PC-9 (cell line): Measurements from ENCODE around the gene USP2.

ENCODE experiments used
- EZH2 ChIP-seq: fragments of 200-600 bp; sonication (generic); IDR thresholded peaks from 2 replicates; pipeline ENCODE4 v1.8.0; 2017; ENCODE audit warnings: antibody characterized with exemption, low read depth
- TF ChIP-seq, protein P1 (sequence below): fragments of 200-600 bp; sonication (generic); conservative IDR thresholded peaks from 2 replicates; pipeline ENCODE4 v1.6.1; 2017; ENCODE audit warnings: mixed run types, antibody characterized with exemption, mild to moderate bottlenecking, moderate library complexity

DNA sequence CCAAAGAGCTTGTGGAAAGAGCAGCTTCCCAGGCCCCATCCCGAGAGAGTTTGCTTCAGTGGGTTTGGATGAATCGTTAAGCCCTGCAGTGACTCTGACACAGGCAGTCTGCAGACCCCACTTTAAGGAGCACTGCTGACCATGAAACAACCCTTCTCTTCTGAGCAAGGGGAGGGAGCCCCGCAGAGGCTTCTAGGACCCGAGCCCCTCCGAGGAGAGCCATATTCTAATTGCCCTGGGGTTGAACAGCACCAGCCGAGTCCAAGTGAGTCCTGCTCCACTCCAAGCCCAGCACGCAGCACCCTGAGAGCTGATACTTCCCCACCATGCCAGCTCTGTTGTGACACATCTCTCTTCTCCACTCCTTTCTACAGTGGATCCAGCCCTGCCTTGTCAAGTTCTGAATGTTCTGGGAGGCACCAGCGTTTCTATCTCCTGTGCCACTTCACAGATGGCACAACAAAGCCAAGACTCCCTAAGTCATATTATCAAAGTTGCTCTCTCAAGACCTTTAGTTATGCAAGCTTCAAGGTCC lies 10.4 kb downstream of the USP2 start:
- TF ChIP-seq EZH2: no peak
- TF ChIP-seq, protein P1, sequence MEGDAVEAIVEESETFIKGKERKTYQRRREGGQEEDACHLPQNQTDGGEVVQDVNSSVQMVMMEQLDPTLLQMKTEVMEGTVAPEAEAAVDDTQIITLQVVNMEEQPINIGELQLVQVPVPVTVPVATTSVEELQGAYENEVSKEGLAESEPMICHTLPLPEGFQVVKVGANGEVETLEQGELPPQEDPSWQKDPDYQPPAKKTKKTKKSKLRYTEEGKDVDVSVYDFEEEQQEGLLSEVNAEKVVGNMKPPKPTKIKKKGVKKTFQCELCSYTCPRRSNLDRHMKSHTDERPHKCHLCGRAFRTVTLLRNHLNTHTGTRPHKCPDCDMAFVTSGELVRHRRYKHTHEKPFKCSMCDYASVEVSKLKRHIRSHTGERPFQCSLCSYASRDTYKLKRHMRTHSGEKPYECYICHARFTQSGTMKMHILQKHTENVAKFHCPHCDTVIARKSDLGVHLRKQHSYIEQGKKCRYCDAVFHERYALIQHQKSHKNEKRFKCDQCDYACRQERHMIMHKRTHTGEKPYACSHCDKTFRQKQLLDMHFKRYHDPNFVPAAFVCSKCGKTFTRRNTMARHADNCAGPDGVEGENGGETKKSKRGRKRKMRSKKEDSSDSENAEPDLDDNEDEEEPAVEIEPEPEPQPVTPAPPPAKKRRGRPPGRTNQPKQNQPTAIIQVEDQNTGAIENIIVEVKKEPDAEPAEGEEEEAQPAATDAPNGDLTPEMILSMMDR: no peak
